SK-N-SH (cell line): Measurements from ENCODE around the gene POU2F3. TPM values are rescaled to one million over a fixed set of nuclear protein-coding genes. Genes with fewer than 3 reads are reported as not detected.

Experiments
- CTCF ChIA-PET: fragments of 300-600, 350-600 bp; formaldehyde crosslinking; extraction: SDS; loops from one replicate; lab custom pipeline; 2021; lab: Yijun Ruan, JAX
- POLR2A ChIA-PET: fragments of 350-600 bp; sonication (Branson Sonifier 250); formaldehyde crosslinking; extraction: SDS; loops from one replicate; lab custom pipeline; 2020; ENCODE audit warnings: antibody characterized with exemption, inconsistent platforms; lab: Yijun Ruan, JAX
- DNase-seq: peaks from one replicate; pipeline ENCODE4 v3.0.0; 2012
- H2AFZ ChIP-seq: fragments of 200-600 bp; sonication (generic); 2 replicates; pipeline ENCODE4 v1.8.1; 2016; ENCODE audit warnings: antibody characterized with exemption, mild to moderate bottlenecking, low read depth
- H3F3A ChIP-seq: fragments of 200-600 bp; sonication (generic); replicated peaks from 2 replicates; pipeline ENCODE3; 2016; ENCODE audit warnings: antibody characterized with exemption, mild to moderate bottlenecking; ENCODE audit not compliant: insufficient read depth
- H3K27ac ChIP-seq, 2 experiments: fragments of 200-500 bp in 1 of 2; fragments of 200-600 bp in 1 of 2; sonication (Bioruptor generic) in 1 of 2; sonication (generic), shearing (Covaris generic) in 1 of 2; 2 replicates each; pipeline versions ENCODE4 v1.5.1 to v1.6.1; 2014 to 2016; ENCODE audit warnings: low read depth in 2 of 2, inconsistent platforms in 1 of 2, low read length in 1 of 2, mild to moderate bottlenecking in 1 of 2, mixed read lengths in 1 of 2
- H3K27me3 ChIP-seq: fragments of 200-600 bp; sonication (generic), shearing (Covaris generic); 2 replicates; pipeline ENCODE4 v1.6.1; 2016; ENCODE audit warnings: mixed run types; ENCODE audit not compliant: insufficient read depth
- H3K36me3 ChIP-seq, 2 experiments: fragments of 200-500 bp in 1 of 2; fragments of 200-600 bp in 1 of 2; sonication (Bioruptor generic) in 1 of 2; sonication (generic) in 1 of 2; replicated peaks in 1 of 2; 2 replicates each; pipeline versions ENCODE3 to v1.5.1; 2014 to 2016; ENCODE audit warnings: low read length in 1 of 2, mild to moderate bottlenecking in 1 of 2; ENCODE audit not compliant: insufficient read depth in 2 of 2, control insufficient read depth in 1 of 2
- H3K4me1 ChIP-seq, 2 experiments: fragments of 200-500 bp in 1 of 2; fragments of 200-600 bp in 1 of 2; sonication (Bioruptor generic) in 1 of 2; sonication (generic), shearing (Covaris generic) in 1 of 2; 2 replicates each; pipeline versions ENCODE4 v1.5.1 to v1.6.1; 2014 to 2016; ENCODE audit warnings: low read depth in 1 of 2, low read length in 1 of 2, mixed run types in 1 of 2; ENCODE audit not compliant: insufficient read depth in 2 of 2, control insufficient read depth in 1 of 2
- H3K4me2 ChIP-seq: fragments of 200-600 bp; sonication (generic), shearing (Covaris generic); 2 replicates; pipeline ENCODE4 v1.6.1; 2017; ENCODE audit warnings: mixed run types
- H3K4me3 ChIP-seq, 2 experiments: fragments of 200-500 bp in 1 of 2; fragments of 200-600 bp in 1 of 2; sonication (Bioruptor generic) in 1 of 2; sonication (generic), shearing (Covaris generic) in 1 of 2; 2 replicates each; pipeline versions ENCODE4 v1.5.1 to v1.8.1; 2014 to 2016; ENCODE audit warnings: low read depth in 2 of 2, inconsistent platforms in 1 of 2, low read length in 1 of 2, mild to moderate bottlenecking in 1 of 2, mixed read lengths in 1 of 2, moderate library complexity in 1 of 2
- H3K79me2 ChIP-seq: fragments of 200-600 bp; sonication (generic); 2 replicates; pipeline ENCODE4 v1.8.1; 2017; ENCODE audit warnings: mild to moderate bottlenecking; ENCODE audit not compliant: insufficient read depth
- H3K9ac ChIP-seq: fragments of 200-600 bp; sonication (generic); 2 replicates; pipeline ENCODE4 v1.6.1; 2017; ENCODE audit warnings: mixed run types
- H3K9me2 ChIP-seq: fragments of 200-600 bp; sonication (generic); 2 replicates; pipeline ENCODE4 v1.6.1; 2017; ENCODE audit warnings: mixed run types
- H3K9me3 ChIP-seq: fragments of 200-600 bp; sonication (generic); 2 replicates; pipeline ENCODE4 v1.6.1; 2017; ENCODE audit warnings: mixed run types, mild to moderate bottlenecking, moderate library complexity
- H4K20me1 ChIP-seq: fragments of 200-600 bp; sonication (generic); 2 replicates; pipeline ENCODE4 v1.6.1; 2017; ENCODE audit warnings: mild to moderate bottlenecking, mixed run types; ENCODE audit not compliant: insufficient read depth
- CTCF ChIP-seq: fragments of 200-600 bp; sonication (generic); IDR thresholded peaks from 2 replicates; pipeline ENCODE4 v1.6.1; 2017; ENCODE audit warnings: antibody characterized with exemption, mild to moderate bottlenecking, moderate library complexity
- ELF1 ChIP-seq: IDR thresholded peaks from 2 replicates; pipeline ENCODE4 v1.4.0; 2012
- EP300 ChIP-seq, 2 experiments: IDR thresholded peaks; 2 replicates each; pipeline versions ENCODE4 v1.4.0 to v1.6.1; 2012; ENCODE audit warnings: borderline replicate concordance in 1 of 2, low read depth in 1 of 2, low read length in 1 of 2
- FOXJ3 ChIP-seq: sonication (generic); formaldehyde crosslinking; IDR thresholded peaks from 2 replicates; pipeline ENCODE4 v1.5.1; 2020; ENCODE audit warnings: mild to moderate bottlenecking, missing genetic modification reagents
- FOXM1 ChIP-seq: IDR thresholded peaks from 2 replicates; pipeline ENCODE4 v1.4.0; 2012; ENCODE audit warnings: low read depth, mild to moderate bottlenecking
- GABPA ChIP-seq: IDR thresholded peaks from 2 replicates; pipeline ENCODE4 v1.4.0; 2012; ENCODE audit warnings: low read depth, mild to moderate bottlenecking
- JUND ChIP-seq: IDR thresholded peaks from 2 replicates; pipeline ENCODE4 v1.4.0; 2012
- MEF2A ChIP-seq: IDR thresholded peaks from 2 replicates; pipeline ENCODE4 v1.4.0; 2012; ENCODE audit warnings: low read depth, borderline replicate concordance
- MXI1 ChIP-seq: IDR thresholded peaks from 2 replicates; pipeline ENCODE4 v1.6.1; 2012; ENCODE audit warnings: mild to moderate bottlenecking, low read depth, low read length, improper control_type of control experiment
- PBX3 ChIP-seq: IDR thresholded peaks from 2 replicates; pipeline ENCODE4; 2012
- RAD21 ChIP-seq: IDR thresholded peaks from 2 replicates; pipeline ENCODE4 v1.6.1; 2012; ENCODE audit warnings: mild to moderate bottlenecking, low read length
- REST ChIP-seq: IDR thresholded peaks from 2 replicates; pipeline ENCODE4 v1.6.1; 2012; ENCODE audit warnings: mild to moderate bottlenecking, low read depth, low read length, moderate library complexity
- RXRA ChIP-seq: IDR thresholded peaks from 2 replicates; pipeline ENCODE4 v1.4.0; 2012; ENCODE audit warnings: low read depth, mild to moderate bottlenecking, borderline replicate concordance
- SIN3A ChIP-seq: IDR thresholded peaks from 2 replicates; pipeline ENCODE4 v1.6.1; 2012; ENCODE audit warnings: low read depth, mild to moderate bottlenecking, low read length, moderate library complexity, borderline replicate concordance
- SMC3 ChIP-seq: IDR thresholded peaks from 2 replicates; pipeline ENCODE4 v1.6.1; 2012; ENCODE audit warnings: low read depth, low read length, improper control_type of control experiment
- TAF1 ChIP-seq: IDR thresholded peaks from 2 replicates; pipeline ENCODE4 v1.6.1; 2012; ENCODE audit warnings: low read depth, mild to moderate bottlenecking, low read length, moderate library complexity, borderline replicate concordance
- TEAD4 ChIP-seq: IDR thresholded peaks from 2 replicates; pipeline ENCODE4 v1.4.0; 2012; ENCODE audit warnings: mild to moderate bottlenecking, borderline replicate concordance; ENCODE audit not compliant: insufficient read depth
- USF1 ChIP-seq: IDR thresholded peaks from 2 replicates; pipeline ENCODE4 v1.4.0; 2012; ENCODE audit warnings: low read depth, borderline replicate concordance
- USF2 ChIP-seq: fragments of 150-350 bp; IDR thresholded peaks from 2 replicates; pipeline ENCODE4 v1.6.1; 2017; ENCODE audit warnings: antibody characterized with exemption, low read length, low read depth, borderline replicate concordance
- ZBTB33 ChIP-seq: IDR thresholded peaks from 2 replicates; pipeline ENCODE4 v1.4.0; 2012; ENCODE audit warnings: low read depth, borderline replicate concordance
- WGBS: methylation state at CpG from one replicate; pipeline ENCODE4 v1.1.6; 2017; ENCODE audit warnings: low lambda C conversion rate; 5-methylcytosine and 5-hydroxymethylcytosine counted together
- polyA plus RNA-seq, 3 experiments: library from polyadenylated mRNA; depleted of rRNA; stranded (reverse); fragments of >200 nt; gene quantifications; 2 replicates each; pipeline ENCODE4 v1.2.3, GENCODE V29; 2012

Gene POU2F3
- polyA plus RNA-seq, 1 of the 3 experiments (the other 2 are of a cell fraction) = 0.02 TPM

GRCh38 chr11:120280600-120281051 lies 40.7 kb downstream of the POU2F3 start (continued):
- TF ChIP-seq REST = no peak
- no peak for TF ChIP-seq FOXM1
- no peak for TF ChIP-seq TEAD4
- TF ChIP-seq SMC3 = no peak
- TF ChIP-seq PBX3 = peak; percentile 71
- TF ChIP-seq MXI1 = peak; percentile 40; the same call in 1 of the 2 replicates
- no peak for TF ChIP-seq FOXJ3 (CRISPR knock-in tag)
- no peak for TF ChIP-seq USF1
- TF ChIP-seq RXRA = no peak
- TF ChIP-seq CTCF = no peak
- no peak for TF ChIP-seq GABPA
- no peak for TF ChIP-seq RAD21
- no peak for TF ChIP-seq ELF1

GRCh38 chr11:120281143-120281795 lies 41.3 kb downstream of the POU2F3 start:
- Histone ChIP-seq H3K4me3 (no peak overlapping the region), H3K9ac (no peak overlapping the region), H3K27ac (0 out of 4 replicates have a peak overlapping the region, but pooled peaks of 1 of the 2 experiments have one; percentile 14), H3K36me3 (no peaks in the 10 kb centered on the region), H3K9me2 (no peaks in the 10 kb centered on the region), H3K4me1 (peaks cover 0 to 39% of the 10 kb centered on the region in 2 experiments; a peak in 2 of 4 replicates), H3K79me2 (no peaks in the 10 kb centered on the region), H3K4me2 (no peak overlapping the region), H3K9me3 (no peaks in the 10 kb centered on the region), H4K20me1 (no peaks in the 10 kb centered on the region), H3K27me3 (no peaks in the 10 kb centered on the region), H3F3A (no peaks in the 10 kb centered on the region), H2AFZ (no peak overlapping the region)
- ChIA-PET POLR2A (no interaction called here), CTCF (interaction anchor here (3.1 kb wide), 1 partner anchor 19 kb away, joined by 15 read pairs; no protein-coding TSS in a partner anchor)
- DNase-seq = no peak
- WGBS = 85% methylated on average over 7 of the region's 7 CpGs
- TF ChIP-seq USF2 = no peak
- no peak for TF ChIP-seq SMC3
- TF ChIP-seq SIN3A = no peak
- no peak for TF ChIP-seq JUND
- TF ChIP-seq MEF2A = no peak
- TF ChIP-seq TAF1 = no peak
- TF ChIP-seq EP300 (IDR thresholded peaks at IDR 0.05; ENCODE audit: borderline replicate concordance in 1 of 2, low read depth in 1 of 2, low read length in 1 of 2) = no peak
- TF ChIP-seq ZBTB33 = no peak
- no peak for TF ChIP-seq MXI1
